SKM-1 treated with dmso at 0.1 percent for 144 hours (cell line): ENCODE measurements around the gene SLC35B3.
"Not testable (repeated sequence)": the region's sequence is repeated elsewhere in the genome, so short reads cannot be mapped to it uniquely, and the experiment has no call there.

Experiments
- DNase-seq: peaks from one replicate; lab custom pipeline; 2025; ENCODE audit not compliant: unreplicated experiment; lab: John Stamatoyannopoulos, UW

Gene SLC35B3

GRCh38 chr6:8435093-8435844, at the start of gene SLC35B3:
Gene SLC35B3, minus strand, starts transcription at chr6:8435545.
- peak; percentile 86 for DNase-seq

GRCh38 chr6:8483650-8484049, 48.3 kb upstream of the SLC35B3 start:
- DNase-seq: no peak

- peak; percentile 35 for DNase-seq
Observed at GRCh38 chr6:8481727-8482126, 46.4 kb upstream of the SLC35B3 start.

GRCh38 chr6:8478418-8478817, 43.1 kb upstream of the SLC35B3 start:
- no peak for DNase-seq

GRCh38 chr6:8476656-8477055, 41.3 kb upstream of the SLC35B3 start:
- no peak for DNase-seq

GRCh38 chr6:8468552-8469356, 33.4 kb upstream of the SLC35B3 start:
- DNase-seq: no peak

- no peak for DNase-seq
Observed at GRCh38 chr6:8462694-8463093, 27.3 kb upstream of the SLC35B3 start.

- no peak for DNase-seq
Observed at GRCh38 chr6:8462169-8462568, 26.8 kb upstream of the SLC35B3 start.

GRCh38 chr6:8446391-8446790, 11.0 kb upstream of the SLC35B3 start:
- no peak for DNase-seq

- DNase-seq: not testable (repeated sequence)
Observed at GRCh38 chr6:8445930-8446329, 10.6 kb upstream of the SLC35B3 start.

- DNase-seq: no peak
Observed at GRCh38 chr6:8442150-8442549, 6.8 kb upstream of the SLC35B3 start.

GRCh38 chr6:8441452-8441851, 6.1 kb upstream of the SLC35B3 start:
- DNase-seq: no peak

- DNase-seq: no peak
Observed at GRCh38 chr6:8439601-8440268, 4.4 kb upstream of the SLC35B3 start.

- no peak for DNase-seq
Observed at GRCh38 chr6:8437813-8438212, 2.5 kb upstream of the SLC35B3 start.

- DNase-seq: no peak
Observed at GRCh38 chr6:8436966-8437365, 1.6 kb upstream of the SLC35B3 start.

GRCh38 chr6:8435845-8436168, 462 bp upstream of the SLC35B3 start:
- no peak for DNase-seq

GRCh38 chr6:8434727-8435092, 635 bp downstream of the SLC35B3 start:
- no peak for DNase-seq

- DNase-seq: no peak
Observed at GRCh38 chr6:8432614-8433013, 2.7 kb downstream of the SLC35B3 start.

GRCh38 chr6:8429821-8430220, 5.5 kb downstream of the SLC35B3 start:
- no peak for DNase-seq

- not testable (repeated sequence) for DNase-seq
Observed at GRCh38 chr6:8426544-8426943, 8.8 kb downstream of the SLC35B3 start.

GRCh38 chr6:8420031-8420588, 15.2 kb downstream of the SLC35B3 start:
- no peak for DNase-seq

- DNase-seq: no peak
Observed at GRCh38 chr6:8415913-8416312, 19.4 kb downstream of the SLC35B3 start.
